HEK293 (cell line): ENCODE data around the gene PRR11.

Source experiments
- CTCF ChIA-PET: fragments of 350-600 bp; formaldehyde crosslinking; extraction: SDS; loops from one replicate; lab custom pipeline; 2021; ENCODE audit warnings: antibody characterized with exemption; lab: Yijun Ruan, JAX
- POLR2A ChIA-PET: fragments of 300-600 bp; formaldehyde crosslinking; extraction: SDS; loops from one replicate; lab custom pipeline; 2020; ENCODE audit warnings: antibody characterized with exemption, inconsistent platforms; lab: Yijun Ruan, JAX
- H3K27ac ChIP-seq: fragments of 200-500 bp; sonication (Bioruptor generic); 2 replicates; pipeline ENCODE4 v1.5.1; 2014; ENCODE audit warnings: low read depth, low read length, control low read depth, inconsistent platforms; ENCODE audit errors: extremely low read depth
- H3K36me3 ChIP-seq, 2 experiments: fragments of 200-500 bp in 1 of 2; sonication (Bioruptor generic) in 1 of 2; 1 replicate in 1 of 2; 2 replicates in 1 of 2; pipeline ENCODE4 v1.5.1; 2014 to 2017; ENCODE audit warnings: inconsistent platforms in 2 of 2, low read length in 2 of 2; ENCODE audit not compliant: control insufficient read depth in 2 of 2, insufficient read depth in 1 of 2
- H3K4me1 ChIP-seq: fragments of 200-500 bp; sonication (Bioruptor generic); 2 replicates; pipeline ENCODE4 v1.5.1; 2014; ENCODE audit warnings: mild to moderate bottlenecking, low read length, inconsistent platforms; ENCODE audit not compliant: control insufficient read depth, insufficient read depth
- H3K4me3 ChIP-seq: 2 replicates; pipeline ENCODE4 v1.5.1; 2011; ENCODE audit warnings: low read depth, mild to moderate bottlenecking, control low read depth, low read length, moderate library complexity
- H3K9me3 ChIP-seq: fragments of 200-500 bp; sonication (Bioruptor generic); 2 replicates; pipeline ENCODE4 v1.5.1; 2014; ENCODE audit warnings: low read depth, low read length, inconsistent platforms; ENCODE audit not compliant: control insufficient read depth, insufficient read depth
- KLF10 ChIP-seq: fragments of 450-650 bp; IDR thresholded peaks from 2 replicates; pipeline ENCODE4 v1.5.1; 2018; ENCODE audit warnings: missing biosample characterization, mild to moderate bottlenecking, missing genetic modification characterization
- MZF1 ChIP-seq: fragments of 450-650 bp; formaldehyde crosslinking; IDR thresholded peaks from 2 replicates; pipeline ENCODE4 v1.5.1; 2017; ENCODE audit warnings: missing biosample characterization, missing genetic modification characterization, borderline replicate concordance
- PATZ1 ChIP-seq: fragments of 450-650 bp; formaldehyde crosslinking; IDR thresholded peaks from 2 replicates; pipeline ENCODE4 v1.5.1; 2016; ENCODE audit warnings: missing biosample characterization, missing genetic modification characterization
- PRDM10 ChIP-seq: fragments of 450-650 bp; formaldehyde crosslinking; IDR thresholded peaks from 2 replicates; pipeline ENCODE4 v1.5.1; 2016; ENCODE audit warnings: missing biosample characterization, missing genetic modification characterization
- REST ChIP-seq: fragments of 450-650 bp; formaldehyde crosslinking; IDR thresholded peaks from 2 replicates; pipeline ENCODE4 v1.5.1; 2016; ENCODE audit warnings: missing biosample characterization, missing genetic modification characterization
- SETDB1 ChIP-seq: IDR thresholded peaks from one replicate; pipeline ENCODE4 v1.6.1; 2017; ENCODE audit warnings: mild to moderate bottlenecking, low read length, moderate library complexity, mixed read lengths; ENCODE audit not compliant: insufficient read length
- YY1 ChIP-seq: fragments of 450-650 bp; formaldehyde crosslinking; IDR thresholded peaks from 2 replicates; pipeline ENCODE4 v1.5.1; 2018; ENCODE audit warnings: missing biosample characterization, missing genetic modification characterization
- ZBTB11 ChIP-seq: fragments of 450-650 bp; formaldehyde crosslinking; conservative IDR thresholded peaks from 2 replicates; pipeline ENCODE4 v1.5.1; 2016; ENCODE audit warnings: low read depth, missing biosample characterization, missing genetic modification characterization
- ZBTB17 ChIP-seq: fragments of 450-650 bp; formaldehyde crosslinking; IDR thresholded peaks from 2 replicates; pipeline ENCODE4 v1.5.1; 2016; ENCODE audit warnings: missing biosample characterization, missing genetic modification characterization
- ZBTB44 ChIP-seq: fragments of 450-650 bp; IDR thresholded peaks from 2 replicates; pipeline ENCODE4 v1.5.1; 2018; ENCODE audit warnings: missing biosample characterization, mild to moderate bottlenecking, missing genetic modification characterization
- ZFHX2 ChIP-seq: fragments of 450-650 bp; formaldehyde crosslinking; conservative IDR thresholded peaks from 2 replicates; pipeline ENCODE4 v1.5.1; 2016; ENCODE audit warnings: missing biosample characterization, missing genetic modification characterization
- ZNF155 ChIP-seq: fragments of 450-650 bp; formaldehyde crosslinking; IDR thresholded peaks from 2 replicates; pipeline ENCODE4 v1.5.1; 2016; ENCODE audit warnings: missing biosample characterization, missing genetic modification characterization
- ZNF18 ChIP-seq: fragments of 450-650 bp; formaldehyde crosslinking; IDR thresholded peaks from 2 replicates; pipeline ENCODE4 v1.5.1; 2016; ENCODE audit warnings: missing biosample characterization, missing genetic modification characterization
- ZNF202 ChIP-seq: fragments of 450-650 bp; formaldehyde crosslinking; IDR thresholded peaks from 2 replicates; pipeline ENCODE4 v1.5.1; 2016; ENCODE audit warnings: missing biosample characterization, missing genetic modification characterization, borderline replicate concordance
- ZNF398 ChIP-seq: fragments of 450-650 bp; formaldehyde crosslinking; IDR thresholded peaks from 2 replicates; pipeline ENCODE4 v1.5.1; 2017; ENCODE audit warnings: missing biosample characterization, missing genetic modification characterization
- ZNF629 ChIP-seq: fragments of 450-650 bp; formaldehyde crosslinking; IDR thresholded peaks from 2 replicates; pipeline ENCODE4 v1.5.1; 2017; ENCODE audit warnings: missing biosample characterization, missing genetic modification characterization

PRR11 gene

GRCh38 chr17:59155439-59156177, at the start of gene PRR11:
Gene PRR11 (plus strand): TSS chr17:59155746. CDS start chr17:59169753, 14,007 bp downstream.
- no peaks in the 10 kb centered on the region for H3K9me3 ChIP-seq
- peak within 1 kb of the TSS; percentile 98 for H3K27ac ChIP-seq
- peaks cover 23% of the 10 kb centered on the region for H3K4me1 ChIP-seq
- POLR2A ChIA-PET: interaction anchor here (0.5 to 4.2 kb wide), 23 partner anchors 8 to 738 kb away, joined by 3 to 56 read pairs (median 6); partner anchors contain the start of genes CLTC, GDPD1, MTMR4 and PPM1E
- CTCF ChIA-PET: interaction anchor here (0.6 to 2.5 kb wide), 4 partner anchors 11 to 1241 kb away, joined by 3 to 10 read pairs (median 5); no protein-coding TSS in a partner anchor
- peaks cover 0 to 3% of the 10 kb centered on the region in 2 experiments; a peak in 1 of 3 replicates for H3K36me3 ChIP-seq
- peak within 1 kb of the TSS; percentile 80 for H3K4me3 ChIP-seq
- TF ChIP-seq PRDM10 (peak; percentile 55; the same call in 1 of the 2 replicates), PATZ1 (0 out of 2 replicates have a peak, but pooled peaks have one; percentile 2), YY1 (tag by site-specific recombination) (peak; percentile 29; the same call in 1 of the 2 replicates), ZNF155 (tag by site-specific recombination) (no peak), ZBTB17 (tag by site-specific recombination) (peak; percentile 98), REST (no peak), ZBTB44 (tag by site-specific recombination) (no peak), SETDB1 (peak; percentile 76), ZNF18 (tag by site-specific recombination) (peak; percentile 43; the same call in 1 of the 2 replicates), ZFHX2 (tag by site-specific recombination) (peak; percentile 80), ZNF398 (tag by site-specific recombination) (peak; percentile 86), ZNF202 (tag by site-specific recombination) (no peak), ZBTB11 (tag by site-specific recombination) (peak; percentile 40), KLF10 (peak; percentile 95), ZNF629 (peak; percentile 47; the same call in 1 of the 2 replicates), MZF1 (tag by site-specific recombination) (0 out of 2 replicates have a peak, but pooled peaks have one; percentile 54)
